LNCAP (cell line): Measurements from ENCODE around the gene LMF2.

Source experiments
- TF ChIP-seq, protein P1 (sequence below): fragments of 450-650 bp; IDR thresholded peaks from 2 replicates; pipeline ENCODE4 v1.5.1; 2017; ENCODE audit warnings: mild to moderate bottlenecking

LMF2 gene

DNA sequence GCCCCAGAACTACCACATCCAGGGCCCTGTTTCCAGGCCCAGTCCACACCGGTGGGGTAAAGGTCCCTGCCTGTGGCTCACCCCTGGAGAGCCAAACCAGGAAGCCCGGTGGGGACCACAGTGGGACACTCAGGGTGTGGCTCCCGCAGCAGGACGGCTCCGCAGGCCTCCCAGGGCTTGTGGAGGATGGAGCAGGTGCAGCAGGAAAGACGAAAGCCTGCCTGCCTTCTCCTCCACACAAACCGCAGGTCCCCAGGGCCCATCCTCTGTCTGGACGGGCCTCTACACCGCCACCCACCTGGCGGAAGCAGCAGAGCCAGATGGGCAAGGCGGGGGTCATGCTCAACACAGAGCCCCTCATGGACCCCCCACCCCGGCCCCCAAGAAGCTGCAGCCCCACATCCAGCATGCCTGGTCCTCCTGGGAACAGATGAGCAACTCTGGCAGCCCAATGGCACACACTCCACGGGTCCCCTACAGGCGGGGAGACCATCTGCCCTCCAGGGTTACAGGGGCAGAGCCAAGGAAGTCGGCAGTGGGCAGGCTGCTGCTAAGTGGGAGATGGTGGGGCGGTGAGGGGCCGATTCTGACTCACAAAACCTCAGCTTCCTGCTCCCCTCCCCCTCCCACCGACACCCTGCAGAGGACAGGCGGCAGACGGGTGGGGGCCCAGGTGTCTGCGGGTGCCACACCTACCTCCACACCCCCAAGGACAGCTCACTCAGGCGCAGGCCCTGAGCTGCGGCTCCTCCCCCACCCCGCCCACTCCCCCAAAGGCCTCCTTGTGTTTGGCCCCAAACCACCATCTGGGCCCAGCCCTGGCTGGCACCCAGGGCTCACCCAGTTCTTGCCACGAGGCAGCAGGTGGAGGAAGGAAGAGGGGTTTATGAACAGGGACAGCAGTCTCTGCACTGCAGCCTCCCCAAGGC lies 37.9 kb downstream of the LMF2 start:
- TF ChIP-seq, protein P1, sequence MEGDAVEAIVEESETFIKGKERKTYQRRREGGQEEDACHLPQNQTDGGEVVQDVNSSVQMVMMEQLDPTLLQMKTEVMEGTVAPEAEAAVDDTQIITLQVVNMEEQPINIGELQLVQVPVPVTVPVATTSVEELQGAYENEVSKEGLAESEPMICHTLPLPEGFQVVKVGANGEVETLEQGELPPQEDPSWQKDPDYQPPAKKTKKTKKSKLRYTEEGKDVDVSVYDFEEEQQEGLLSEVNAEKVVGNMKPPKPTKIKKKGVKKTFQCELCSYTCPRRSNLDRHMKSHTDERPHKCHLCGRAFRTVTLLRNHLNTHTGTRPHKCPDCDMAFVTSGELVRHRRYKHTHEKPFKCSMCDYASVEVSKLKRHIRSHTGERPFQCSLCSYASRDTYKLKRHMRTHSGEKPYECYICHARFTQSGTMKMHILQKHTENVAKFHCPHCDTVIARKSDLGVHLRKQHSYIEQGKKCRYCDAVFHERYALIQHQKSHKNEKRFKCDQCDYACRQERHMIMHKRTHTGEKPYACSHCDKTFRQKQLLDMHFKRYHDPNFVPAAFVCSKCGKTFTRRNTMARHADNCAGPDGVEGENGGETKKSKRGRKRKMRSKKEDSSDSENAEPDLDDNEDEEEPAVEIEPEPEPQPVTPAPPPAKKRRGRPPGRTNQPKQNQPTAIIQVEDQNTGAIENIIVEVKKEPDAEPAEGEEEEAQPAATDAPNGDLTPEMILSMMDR: no peak

DNA sequence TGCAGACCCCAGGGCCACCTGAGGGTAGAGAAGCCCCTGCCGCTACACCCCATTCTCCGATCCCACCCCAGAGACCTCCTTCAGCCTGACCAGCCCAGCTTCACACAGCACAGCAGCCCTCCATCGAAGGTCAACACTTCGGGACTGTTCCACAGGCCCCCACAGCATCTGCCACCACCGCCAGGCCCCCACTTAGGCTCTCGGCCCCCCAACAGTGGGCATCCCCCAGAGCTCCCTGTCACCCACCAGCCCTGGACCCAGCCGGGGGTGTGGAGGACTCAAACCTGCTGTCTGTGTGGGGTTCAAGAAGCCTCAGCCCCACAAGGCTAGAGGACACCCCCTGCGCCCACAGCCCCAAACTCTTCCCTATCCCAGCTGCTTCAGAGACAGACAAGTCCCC lies 38.9 kb downstream of the LMF2 start:
- TF ChIP-seq, protein P1: no peak

DNA sequence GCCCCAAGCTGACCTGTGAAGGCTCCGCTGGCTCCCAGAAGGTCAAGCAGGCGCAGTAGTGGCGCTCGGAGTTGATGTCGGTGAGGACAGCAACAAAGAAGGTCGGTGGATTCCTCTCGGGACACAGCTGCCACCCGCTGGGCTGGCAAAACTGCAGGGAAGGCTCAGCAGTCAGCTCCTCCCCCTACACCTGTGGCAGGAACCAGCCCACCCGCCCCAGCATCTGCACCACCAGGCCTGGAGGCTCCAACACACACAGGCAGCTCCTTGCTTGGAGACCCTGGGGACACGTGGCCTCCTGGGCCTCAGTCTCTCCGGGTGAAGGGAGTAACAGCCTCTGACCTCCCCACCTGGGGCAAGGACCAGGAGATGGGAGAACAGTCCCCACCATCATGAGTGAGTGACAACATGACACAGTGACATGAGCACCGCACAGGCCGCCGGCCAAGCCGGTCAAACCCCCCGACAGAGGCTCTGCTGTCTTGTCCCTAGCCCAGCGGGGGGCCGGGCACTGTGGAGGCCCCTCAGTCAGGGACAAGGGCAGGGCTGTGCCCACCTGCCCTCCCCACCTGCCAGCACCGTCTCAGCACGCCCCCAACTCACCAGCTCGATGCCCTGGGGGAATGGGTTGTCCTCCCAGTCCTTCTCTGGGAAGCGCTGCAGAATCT lies 39.6 kb downstream of the LMF2 start:
- TF ChIP-seq, protein P1: no peak

DNA sequence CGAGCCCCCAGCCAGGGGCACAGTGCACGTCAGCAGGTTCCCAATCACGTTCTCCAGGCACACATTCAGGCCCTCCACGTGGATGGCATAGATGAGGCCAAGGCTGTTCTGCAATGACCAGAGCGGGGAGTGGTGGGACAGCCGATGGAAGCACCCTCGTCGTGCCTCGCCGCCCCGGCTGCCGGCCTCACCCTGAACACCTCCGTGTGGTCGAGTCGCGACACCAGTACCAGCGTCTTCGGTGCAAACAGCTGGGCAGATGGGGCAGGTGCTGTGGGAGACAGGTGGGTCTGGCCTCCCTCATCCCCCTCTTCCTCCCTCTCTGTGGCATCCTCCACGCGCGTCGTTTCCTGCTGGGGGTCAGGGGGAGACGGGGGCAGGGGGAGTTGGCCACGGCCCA lies 40.2 kb downstream of the LMF2 start:
- TF ChIP-seq, protein P1: no peak

DNA sequence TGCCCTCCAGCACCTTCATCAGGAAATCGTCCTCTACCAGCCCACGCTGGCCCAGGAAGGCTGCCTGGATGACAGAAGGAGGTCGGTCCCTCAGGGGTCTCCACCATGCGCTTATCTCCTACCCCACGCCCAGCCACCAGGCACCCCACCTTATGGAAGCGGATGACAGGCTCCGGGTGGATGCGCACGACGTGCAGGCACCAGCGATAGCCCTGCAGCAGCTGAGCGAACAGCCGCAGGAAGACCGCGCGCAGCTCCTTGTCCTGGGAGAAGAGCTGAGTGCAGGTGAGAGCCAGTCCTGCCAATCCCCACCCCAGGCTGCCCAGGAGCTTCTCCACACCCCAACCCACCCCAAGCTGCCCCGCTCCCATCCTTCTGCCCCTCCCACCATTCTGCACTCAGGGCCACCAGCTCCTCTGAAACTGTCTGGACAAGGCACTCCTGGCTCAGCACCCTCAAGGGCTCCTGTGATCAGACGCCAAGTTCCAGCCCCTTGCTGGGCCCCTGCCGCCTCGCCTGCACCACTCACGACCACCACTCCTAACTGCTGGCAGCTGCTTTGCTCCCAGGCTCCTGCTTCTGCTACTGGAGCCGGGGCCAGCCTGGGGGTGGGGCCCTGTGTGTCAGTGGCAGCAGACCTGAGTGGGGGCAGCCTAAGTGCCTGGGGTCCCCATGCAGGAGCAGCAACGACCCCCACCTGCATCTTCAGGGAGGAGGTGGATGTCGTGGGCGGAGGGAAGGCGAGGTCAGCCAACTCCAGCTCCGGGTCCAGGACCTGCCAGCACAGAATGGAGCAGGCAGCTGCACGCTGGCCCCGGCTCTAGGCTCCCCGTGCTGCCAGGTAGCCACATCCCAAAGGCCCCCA lies 42.2 kb downstream of the LMF2 start:
- TF ChIP-seq, protein P1: no peak

DNA sequence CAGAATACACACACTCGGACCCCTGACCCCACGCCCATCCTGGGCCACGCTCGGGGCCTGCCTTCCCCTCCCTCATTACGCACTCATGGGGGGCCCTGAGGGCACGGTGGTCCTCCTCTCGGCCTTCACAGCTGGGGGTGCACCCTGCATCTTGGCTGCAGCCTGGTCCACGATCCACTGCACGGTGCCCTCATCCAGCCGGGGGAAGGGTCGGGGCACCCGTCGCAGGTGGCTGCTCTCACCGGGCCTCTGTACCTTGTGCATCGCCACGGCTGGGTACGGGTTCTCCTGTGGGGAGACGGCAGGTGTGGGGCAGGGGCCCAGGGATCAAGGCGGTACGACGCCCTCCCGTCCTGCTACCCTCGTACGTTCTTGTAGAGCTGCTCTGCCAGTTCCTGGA lies 43.1 kb downstream of the LMF2 start:
- TF ChIP-seq, protein P1: no peak

DNA sequence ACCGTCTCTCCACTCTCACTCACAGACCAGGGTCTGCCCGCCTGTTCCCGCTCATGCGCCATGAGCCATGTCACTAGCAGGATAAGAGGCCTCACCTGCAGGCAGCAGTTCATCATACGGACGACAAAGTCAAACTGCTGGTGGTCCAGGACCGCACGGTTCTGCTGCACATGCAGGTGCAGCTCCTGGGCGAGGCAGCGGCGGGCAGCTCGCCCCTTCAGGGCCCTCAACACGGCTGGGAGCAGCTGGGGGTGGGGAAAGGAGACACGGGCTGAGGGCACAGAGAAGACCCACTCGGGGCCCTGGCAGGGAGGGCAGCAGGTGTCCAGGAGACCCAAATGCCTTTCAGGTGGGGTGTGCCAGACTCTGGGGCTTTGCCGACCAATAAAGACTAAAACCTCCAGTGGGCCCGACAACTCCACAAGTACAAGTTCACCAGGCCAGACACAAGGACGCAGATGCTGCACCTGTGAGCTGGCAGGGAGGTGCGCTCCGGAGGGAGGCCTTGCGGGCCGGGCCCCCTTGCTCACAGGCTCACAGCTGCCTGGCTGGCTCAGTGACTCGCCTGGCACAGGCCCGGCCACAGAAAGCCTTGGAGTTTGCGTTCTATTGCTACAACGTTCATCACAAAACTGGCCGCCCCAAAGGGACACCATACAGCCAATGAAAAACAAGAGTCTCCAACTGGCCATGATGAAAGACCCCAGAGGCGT lies 44.2 kb downstream of the LMF2 start:
- TF ChIP-seq, protein P1: no peak
